LoVo (cell line): ENCODE results near the gene KRTAP6-1.

Experiments used
- DNase-seq: peaks from one replicate; pipeline ENCODE4 v3.0.0-alpha.2; 2016; ENCODE audit warnings: low spot score

The KRTAP6-1 gene

DNA sequence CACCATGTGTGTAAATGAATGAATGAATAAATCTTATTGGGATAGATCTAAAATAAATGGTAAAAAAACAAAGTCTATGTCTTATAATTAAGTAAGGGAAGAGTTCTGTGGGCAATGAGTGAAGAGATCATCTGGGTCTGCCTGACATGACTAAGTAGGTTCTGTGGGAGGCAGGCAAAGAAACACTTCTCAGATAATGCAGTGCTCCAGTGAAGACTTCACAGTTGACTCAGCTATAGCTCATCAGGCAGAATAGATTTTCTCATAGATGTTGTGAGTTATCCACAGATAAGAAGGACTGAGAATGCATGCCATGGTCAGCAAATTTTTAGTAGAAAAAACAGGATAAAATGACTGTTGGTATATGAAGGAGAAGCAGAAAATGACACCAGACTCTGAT lies 36.0 kb downstream of the KRTAP6-1 start:
- no peak for DNase-seq

DNA sequence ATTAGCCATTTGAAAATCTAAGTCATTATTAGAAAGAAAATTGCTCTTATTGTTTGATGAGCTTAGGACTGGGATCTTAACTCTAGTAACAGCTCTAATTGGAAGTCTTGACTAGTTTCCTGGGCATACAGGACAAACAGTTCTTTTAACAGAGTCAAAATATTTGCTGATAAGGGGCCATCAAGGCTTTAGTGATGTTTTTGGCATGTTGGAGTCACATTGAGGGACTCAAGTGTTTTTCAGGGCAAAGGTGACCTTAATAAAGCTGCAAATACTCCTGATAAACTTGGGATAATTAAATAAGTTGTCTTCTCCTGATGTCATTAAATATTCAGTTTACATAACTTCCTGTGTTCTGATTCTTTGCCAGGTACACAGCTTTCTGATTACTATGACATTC lies 46.1 kb downstream of the KRTAP6-1 start:
- DNase-seq = no peak

DNA sequence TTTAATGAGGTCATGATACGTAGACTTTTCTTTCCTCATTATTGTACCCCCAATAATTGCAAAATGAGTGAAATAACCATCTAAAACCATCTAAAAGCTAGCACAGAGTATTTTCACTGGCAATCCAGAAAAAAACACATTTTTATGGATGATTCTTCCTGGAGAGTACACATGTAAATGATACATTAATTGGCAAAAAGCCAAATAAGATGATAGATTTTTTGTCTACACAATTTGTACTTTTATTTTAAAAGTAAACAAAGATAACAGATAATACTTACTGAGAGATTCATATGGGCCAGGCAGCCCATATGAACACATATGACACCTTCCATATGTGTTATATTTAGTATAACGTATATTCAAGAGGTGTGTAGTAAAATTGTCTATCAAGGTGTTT lies 50.1 kb downstream of the KRTAP6-1 start:
- no peak for DNase-seq
